ENCODE measurements around the gene LARP4B. TPM values are rescaled to one million over a fixed set of nuclear protein-coding genes. Genes with fewer than 3 reads are reported as not detected.

Gene LARP4B
- total RNA-seq, 4 donors from 2014 or later = 37.2 to 103 (median 54.7) TPM

DNA sequence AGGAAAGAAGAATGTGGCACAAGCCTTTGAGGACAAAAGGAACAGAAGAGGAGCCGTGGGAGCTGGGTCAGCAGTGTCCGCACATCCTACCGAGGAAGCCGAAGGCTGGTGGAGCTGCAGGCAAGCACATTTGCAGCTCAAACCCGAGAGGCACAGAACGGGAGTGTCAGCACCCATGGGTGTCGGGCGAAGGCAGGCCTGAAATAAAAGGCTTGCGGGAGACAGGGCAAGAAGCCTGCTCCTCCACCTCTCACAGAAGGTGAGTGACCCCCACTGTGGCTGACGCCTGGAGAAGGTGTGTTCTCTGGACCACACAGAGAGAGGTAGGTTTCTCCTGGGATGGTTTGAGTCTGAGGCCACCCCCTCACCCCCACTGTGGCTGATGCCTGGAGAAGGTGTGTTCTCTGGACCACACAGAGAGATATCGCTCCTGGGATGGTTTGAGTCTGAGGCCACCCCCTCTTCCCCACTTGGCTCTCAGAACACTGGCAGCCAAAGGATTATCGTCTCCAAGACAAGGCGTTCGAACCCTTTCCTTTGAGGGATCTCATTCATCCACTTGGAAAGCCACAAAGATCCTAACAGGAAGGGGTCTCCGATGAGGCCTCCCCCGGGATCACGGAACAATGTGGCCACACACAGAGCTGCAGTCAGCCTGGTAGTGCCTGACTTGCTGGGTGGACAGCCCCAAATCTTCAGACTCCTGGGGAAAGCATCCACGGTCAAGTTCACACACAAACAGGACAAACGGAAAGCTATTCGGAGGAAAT lies 35.1 kb upstream of the LARP4B start:
- no peak for TF ChIP-seq CTCF (IDR thresholded peaks at IDR 0.05)
- ATAC-seq (ENCODE audit: low FRiP score) (no peak), DNase-seq (ENCODE audit: low spot score) (no peak)

- ATAC-seq (ENCODE audit: low FRiP score) = no peak
- DNase-seq (ENCODE audit: low spot score) = no peak
- no peak for TF ChIP-seq CTCF (IDR thresholded peaks at IDR 0.05)
Observed at GRCh38 chr10:964988-965417, 33.5 kb upstream of the LARP4B start.

- TF ChIP-seq CTCF (IDR thresholded peaks at IDR 0.05) = no peak
- no peak for ATAC-seq (ENCODE audit: low FRiP score)
Observed at GRCh38 chr10:964321-964987, 32.9 kb upstream of the LARP4B start.

GRCh38 chr10:963655-964054 lies 32.1 kb upstream of the LARP4B start:
- DNase-seq (ENCODE audit: low spot score) (no peak), ATAC-seq (ENCODE audit: low FRiP score) (no peak)
- no peak for TF ChIP-seq CTCF (IDR thresholded peaks at IDR 0.05)

More at GRCh38 chr10:964321-964987, 32.9 kb upstream of the LARP4B start:
- no peak for DNase-seq (ENCODE audit: low spot score)

GRCh38 chr10:963186-963585 lies 31.7 kb upstream of the LARP4B start:
- ATAC-seq (ENCODE audit: low FRiP score) (no peak), DNase-seq (ENCODE audit: low spot score) (no peak)
- no peak for TF ChIP-seq CTCF (IDR thresholded peaks at IDR 0.05)

- DNase-seq (ENCODE audit: low spot score) (no peak), ATAC-seq (ENCODE audit: low FRiP score) (no peak)
- TF ChIP-seq CTCF (IDR thresholded peaks at IDR 0.05) = no peak
Observed at GRCh38 chr10:962342-962741, 30.8 kb upstream of the LARP4B start.

GRCh38 chr10:958856-959255 lies 27.4 kb upstream of the LARP4B start:
- no peak for TF ChIP-seq CTCF (IDR thresholded peaks at IDR 0.05)
- ATAC-seq (ENCODE audit: low FRiP score) (no peak), DNase-seq (ENCODE audit: low spot score) (no peak)
